Esophagus squamous epithelium (tissue), 4 donors: ENCODE data around the gene ACER2.

ENCODE experiments used
- POLR2A ChIP-seq, 4 donors: fragments of 450-650 bp; IDR thresholded peaks; one replicate each; pipeline ENCODE4 v1.6.1; 2017; ENCODE audit warnings: antibody characterized with exemption in 4 of 4, mild to moderate bottlenecking in 4 of 4, moderate library complexity in 3 of 4
- TF ChIP-seq, protein P1 (sequence below), 6 experiments: fragments of 450-650 bp in 4 of 6; fragments of 200-600 bp in 2 of 6; sonication (generic) in 2 of 6; IDR thresholded peaks; one replicate each; pipeline ENCODE4 v1.5.1; 2016 to 2019; ENCODE audit warnings: antibody characterized with exemption in 6 of 6, mild to moderate bottlenecking in 4 of 6, moderate library complexity in 4 of 6

DNA sequence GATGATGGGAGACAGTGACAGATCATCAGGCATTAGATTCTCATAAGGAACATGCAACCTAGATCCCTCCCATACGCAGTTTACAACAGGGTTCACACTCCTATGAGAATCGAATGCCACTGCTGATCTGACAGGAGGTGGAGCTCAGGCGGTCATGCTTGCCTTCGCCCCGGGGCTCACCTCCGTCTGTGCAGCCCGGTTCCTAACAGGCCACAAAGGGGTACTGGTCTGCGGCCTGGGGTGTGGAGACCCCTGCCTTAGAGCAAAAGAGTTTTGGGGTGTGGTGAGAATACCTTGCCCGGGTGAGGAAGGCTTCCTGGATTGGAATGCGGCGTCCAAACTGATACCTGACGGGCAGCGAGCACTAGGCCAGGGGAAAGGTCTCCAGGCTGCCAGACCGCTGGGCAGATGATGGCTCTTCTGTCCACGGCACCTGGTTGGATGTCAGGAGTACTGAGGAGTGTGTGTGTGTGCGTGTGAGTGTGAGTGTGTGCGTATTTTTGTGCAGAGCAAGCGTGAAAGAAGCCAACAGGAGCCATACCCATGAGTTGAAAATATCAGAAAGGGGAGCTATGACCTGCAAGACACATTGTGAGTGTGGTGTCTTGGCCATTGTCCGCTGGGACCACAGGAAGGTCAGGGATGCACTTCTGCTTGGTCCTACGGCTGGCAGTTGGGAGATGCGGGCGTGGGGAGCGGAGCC, 55.4 kb downstream of the ACER2 start:
- TF ChIP-seq POLR2A (IDR thresholded peaks at IDR 0.05) = no peak
- TF ChIP-seq, protein P1, sequence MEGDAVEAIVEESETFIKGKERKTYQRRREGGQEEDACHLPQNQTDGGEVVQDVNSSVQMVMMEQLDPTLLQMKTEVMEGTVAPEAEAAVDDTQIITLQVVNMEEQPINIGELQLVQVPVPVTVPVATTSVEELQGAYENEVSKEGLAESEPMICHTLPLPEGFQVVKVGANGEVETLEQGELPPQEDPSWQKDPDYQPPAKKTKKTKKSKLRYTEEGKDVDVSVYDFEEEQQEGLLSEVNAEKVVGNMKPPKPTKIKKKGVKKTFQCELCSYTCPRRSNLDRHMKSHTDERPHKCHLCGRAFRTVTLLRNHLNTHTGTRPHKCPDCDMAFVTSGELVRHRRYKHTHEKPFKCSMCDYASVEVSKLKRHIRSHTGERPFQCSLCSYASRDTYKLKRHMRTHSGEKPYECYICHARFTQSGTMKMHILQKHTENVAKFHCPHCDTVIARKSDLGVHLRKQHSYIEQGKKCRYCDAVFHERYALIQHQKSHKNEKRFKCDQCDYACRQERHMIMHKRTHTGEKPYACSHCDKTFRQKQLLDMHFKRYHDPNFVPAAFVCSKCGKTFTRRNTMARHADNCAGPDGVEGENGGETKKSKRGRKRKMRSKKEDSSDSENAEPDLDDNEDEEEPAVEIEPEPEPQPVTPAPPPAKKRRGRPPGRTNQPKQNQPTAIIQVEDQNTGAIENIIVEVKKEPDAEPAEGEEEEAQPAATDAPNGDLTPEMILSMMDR (IDR thresholded peaks at IDR 0.05) = no peak
